GM12892 (cell line): ENCODE measurements around the gene HES6.

Experiments
- POLR2A ChIP-seq: IDR thresholded peaks from 2 replicates; pipeline ENCODE4 v1.6.1; 2011; ENCODE audit warnings: low read depth, low read length, control low read depth
- TAF1 ChIP-seq: IDR thresholded peaks from 2 replicates; pipeline ENCODE4 v1.6.1; 2011; ENCODE audit warnings: low read depth, mild to moderate bottlenecking, control low read depth, low read length, borderline replicate concordance

GRCh38 chr2:238237431-238238135, 2.3 kb downstream of the HES6 start:
- TF ChIP-seq TAF1 (no peak), POLR2A (no peak)
